Stimulated activated CD4-positive, alpha-beta T cell treated with anti-CD3 and anti-CD28 coated beads, TNF-alpha, amount 100 ng/mL, for 24 hours (primary cell): ENCODE results near the gene CAMTA2.

ENCODE experiments used
- DNase-seq, 3 experiments: peaks; one replicate each; pipeline ENCODE4 v3.0.0-alpha.2; 2020; ENCODE audit warnings: low read depth in 3 of 3

Gene CAMTA2

GRCh38 chr17:4948166-4948930 is 39.1 kb downstream of the CAMTA2 start, which contains the start of gene PFN1:
Gene PFN1 (minus strand): TSS chr17:4948530. CDS start chr17:4948394, 136 bp downstream.
- peak; percentile 86 to 92 (median 87) for DNase-seq

GRCh38 chr17:4947411-4948165 is 39.9 kb downstream of the CAMTA2 start:
- peak in 1 of 3 experiments; percentile 73 for DNase-seq

GRCh38 chr17:4947010-4947410 is 40.5 kb downstream of the CAMTA2 start:
- DNase-seq: no peak

GRCh38 chr17:4946312-4946976 is 41.0 kb downstream of the CAMTA2 start:
- no peak for DNase-seq

- DNase-seq: no peak
These were observed 41.6 kb downstream of the CAMTA2 start for GRCh38 chr17:4945944-4946280.

- DNase-seq: peak; percentile 72 to 86 (median 83)
These were observed 42.1 kb downstream of the CAMTA2 start for GRCh38 chr17:4945176-4945943.

- peak in 1 of 3 experiments; percentile 46 for DNase-seq
These were observed 42.8 kb downstream of the CAMTA2 start for GRCh38 chr17:4944554-4945175.

- peak in 1 of 3 experiments; percentile 58 for DNase-seq
These were observed 43.3 kb downstream of the CAMTA2 start for GRCh38 chr17:4944163-4944553.

GRCh38 chr17:4942760-4943508 is 44.5 kb downstream of the CAMTA2 start:
- no peak for DNase-seq

- DNase-seq: no peak
These were observed 46.2 kb downstream of the CAMTA2 start for GRCh38 chr17:4941319-4941610.

- peak in 1 of 3 experiments; percentile 44 for DNase-seq
These were observed 46.7 kb downstream of the CAMTA2 start for GRCh38 chr17:4940555-4941318.

GRCh38 chr17:4939796-4940554 is 47.5 kb downstream of the CAMTA2 start, which contains the start of the genes RNF167 and SLC25A11:
Gene RNF167 (plus strand): TSS chr17:4940268. CDS start chr17:4940910, 642 bp downstream.
Gene SLC25A11 (minus strand): TSS chr17:4940046. CDS start chr17:4939910, 136 bp downstream.
- peak; percentile 89 to 94 (median 92) for DNase-seq

GRCh38 chr17:4939546-4939795 is 48.0 kb downstream of the CAMTA2 start:
- no peak for DNase-seq

GRCh38 chr17:4938688-4939545 is 48.6 kb downstream of the CAMTA2 start:
- DNase-seq: no peak

- no peak for DNase-seq
These were observed 49.4 kb downstream of the CAMTA2 start for GRCh38 chr17:4938069-4938491.

GRCh38 chr17:4937553-4937952 is 49.9 kb downstream of the CAMTA2 start:
- DNase-seq: no peak

- no peak for DNase-seq
These were observed 51.0 kb downstream of the CAMTA2 start for GRCh38 chr17:4936436-4936835.

GRCh38 chr17:4935650-4936049 is 51.8 kb downstream of the CAMTA2 start:
- no peak for DNase-seq
